ENCODE results near the gene FBN1. TPM values are rescaled to one million over a fixed set of nuclear protein-coding genes. Genes with fewer than 3 reads are reported as not detected.

The FBN1 gene
- total and polyA plus RNA-seq, 2 of the 13 experiments (the other 11 are each of a cell fraction or from before 2014, with no cell fraction given), result 1.5 to 3.0 TPM

DNA sequence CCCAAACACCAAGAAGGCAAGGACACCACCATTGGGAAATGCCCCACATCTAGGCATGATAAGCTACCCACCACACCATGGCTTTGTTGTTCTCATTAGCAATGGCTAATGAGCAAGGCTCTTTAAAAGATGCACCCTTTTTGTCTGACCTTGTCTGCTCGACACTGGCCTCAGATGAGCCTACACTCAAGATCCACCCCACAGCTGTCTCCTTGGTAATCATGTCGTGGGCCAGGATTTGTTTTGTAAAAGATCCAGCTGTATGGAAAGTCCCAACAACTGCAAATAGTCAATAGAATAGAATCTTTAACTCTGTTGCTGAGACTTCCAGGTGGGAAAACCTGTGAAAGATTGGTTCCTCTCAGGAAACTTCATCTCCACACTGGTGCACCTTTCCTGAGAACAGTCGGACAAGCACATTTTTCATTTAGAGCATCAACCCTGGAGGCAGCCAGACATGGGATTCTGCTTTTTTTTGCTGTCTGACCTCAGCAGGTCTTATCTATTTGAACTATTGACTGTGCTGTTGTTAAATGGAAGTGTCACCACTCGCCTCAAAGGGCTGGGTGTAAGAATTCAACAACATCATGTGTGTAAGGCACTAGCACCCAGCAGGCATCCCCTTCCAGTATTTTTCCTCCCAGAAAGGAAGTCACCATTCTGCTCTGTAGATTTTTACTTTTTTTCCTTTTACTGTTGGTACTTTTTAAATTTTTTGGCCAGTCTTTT, 278.8 kb downstream of the FBN1 start:
- POLR2A ChIA-PET, result no interaction called here
- DNase-seq (ENCODE audit: low spot score) (peak; percentile 6), ATAC-seq (no peak), FAIRE-seq (no peak)
- BruUV-seq (replicated peaks), result no TSS peak
- H3K9me3 ChIP-seq (ENCODE audit: low read length), result no peaks in the 10 kb centered on the region
- H3K27ac ChIP-seq (ENCODE audit: extremely low read length, insufficient read depth, low read length), result no peak overlapping the region
- no peaks in the 10 kb centered on the region for H3K4me1 ChIP-seq (ENCODE audit: insufficient read depth, low read length)
- H3K36me3 ChIP-seq (replicated peaks in 1 of 2; ENCODE audit: control insufficient read depth in 1 of 2, insufficient read depth in 2 of 2, low read length in 2 of 2), result no peaks in the 10 kb centered on the region
- no peaks in the 10 kb centered on the region for H3K79me2 ChIP-seq (ENCODE audit: insufficient read depth, low read length)
- no peaks in the 10 kb centered on the region for H4K20me1 ChIP-seq (ENCODE audit: insufficient read depth, low read length)
- H3K9ac ChIP-seq (ENCODE audit: insufficient read depth, low read depth, low read length), result no peak overlapping the region
- in situ Hi-C loops (cut with HindIII; ENCODE audit: extremely low pct_ligation_motif_present, low pct_unique_long_range_greater_than_20kb) (loop anchor here (25.0 kb wide), 1 partner anchor 471 kb away; no protein-coding TSS in a partner anchor), intact Hi-C loops (cut with micrococcal nuclease; ENCODE audit: unreplicated experiment) (loop anchor here (5.0 kb wide), 1 partner anchor 141 kb away; no protein-coding TSS in a partner anchor)
- H2AFZ ChIP-seq (ENCODE audit: low read length), result no peak overlapping the region
- TF ChIP-seq AKAP8 (CRISPR knock-in tag; IDR thresholded peaks at IDR 0.05) (no peak), STAG1 (CRISPR knock-in tag; IDR thresholded peaks at IDR 0.05) (no peak), SIN3B (IDR thresholded peaks at IDR 0.05; ENCODE audit: low read length) (no peak), ZSCAN25 (CRISPR knock-in tag; IDR thresholded peaks at IDR 0.05) (no peak)
- TF ChIP-seq, protein P1, sequence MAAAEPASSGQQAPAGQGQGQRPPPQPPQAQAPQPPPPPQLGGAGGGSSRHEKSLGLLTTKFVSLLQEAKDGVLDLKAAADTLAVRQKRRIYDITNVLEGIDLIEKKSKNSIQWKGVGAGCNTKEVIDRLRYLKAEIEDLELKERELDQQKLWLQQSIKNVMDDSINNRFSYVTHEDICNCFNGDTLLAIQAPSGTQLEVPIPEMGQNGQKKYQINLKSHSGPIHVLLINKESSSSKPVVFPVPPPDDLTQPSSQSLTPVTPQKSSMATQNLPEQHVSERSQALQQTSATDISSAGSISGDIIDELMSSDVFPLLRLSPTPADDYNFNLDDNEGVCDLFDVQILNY (CRISPR knock-in tag; conservative IDR thresholded peaks at IDR 0.05), result no peak
- TF ChIP-seq, protein P2, sequence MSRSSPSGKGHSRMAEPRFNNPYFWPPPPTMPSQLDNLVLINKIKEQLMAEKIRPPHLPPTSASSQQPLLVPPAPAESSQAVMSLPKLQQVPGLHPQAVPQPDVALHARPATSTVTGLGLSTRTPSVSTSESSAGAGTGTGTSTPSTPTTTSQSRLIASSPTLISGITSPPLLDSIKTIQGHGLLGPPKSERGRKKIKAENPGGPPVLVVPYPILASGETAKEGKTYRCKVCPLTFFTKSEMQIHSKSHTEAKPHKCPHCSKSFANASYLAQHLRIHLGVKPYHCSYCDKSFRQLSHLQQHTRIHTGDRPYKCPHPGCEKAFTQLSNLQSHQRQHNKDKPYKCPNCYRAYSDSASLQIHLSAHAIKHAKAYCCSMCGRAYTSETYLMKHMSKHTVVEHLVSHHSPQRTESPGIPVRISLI (CRISPR knock-in tag; IDR thresholded peaks at IDR 0.05; ENCODE audit: borderline replicate concordance), result no peak
- TF ChIP-seq, protein P3, sequence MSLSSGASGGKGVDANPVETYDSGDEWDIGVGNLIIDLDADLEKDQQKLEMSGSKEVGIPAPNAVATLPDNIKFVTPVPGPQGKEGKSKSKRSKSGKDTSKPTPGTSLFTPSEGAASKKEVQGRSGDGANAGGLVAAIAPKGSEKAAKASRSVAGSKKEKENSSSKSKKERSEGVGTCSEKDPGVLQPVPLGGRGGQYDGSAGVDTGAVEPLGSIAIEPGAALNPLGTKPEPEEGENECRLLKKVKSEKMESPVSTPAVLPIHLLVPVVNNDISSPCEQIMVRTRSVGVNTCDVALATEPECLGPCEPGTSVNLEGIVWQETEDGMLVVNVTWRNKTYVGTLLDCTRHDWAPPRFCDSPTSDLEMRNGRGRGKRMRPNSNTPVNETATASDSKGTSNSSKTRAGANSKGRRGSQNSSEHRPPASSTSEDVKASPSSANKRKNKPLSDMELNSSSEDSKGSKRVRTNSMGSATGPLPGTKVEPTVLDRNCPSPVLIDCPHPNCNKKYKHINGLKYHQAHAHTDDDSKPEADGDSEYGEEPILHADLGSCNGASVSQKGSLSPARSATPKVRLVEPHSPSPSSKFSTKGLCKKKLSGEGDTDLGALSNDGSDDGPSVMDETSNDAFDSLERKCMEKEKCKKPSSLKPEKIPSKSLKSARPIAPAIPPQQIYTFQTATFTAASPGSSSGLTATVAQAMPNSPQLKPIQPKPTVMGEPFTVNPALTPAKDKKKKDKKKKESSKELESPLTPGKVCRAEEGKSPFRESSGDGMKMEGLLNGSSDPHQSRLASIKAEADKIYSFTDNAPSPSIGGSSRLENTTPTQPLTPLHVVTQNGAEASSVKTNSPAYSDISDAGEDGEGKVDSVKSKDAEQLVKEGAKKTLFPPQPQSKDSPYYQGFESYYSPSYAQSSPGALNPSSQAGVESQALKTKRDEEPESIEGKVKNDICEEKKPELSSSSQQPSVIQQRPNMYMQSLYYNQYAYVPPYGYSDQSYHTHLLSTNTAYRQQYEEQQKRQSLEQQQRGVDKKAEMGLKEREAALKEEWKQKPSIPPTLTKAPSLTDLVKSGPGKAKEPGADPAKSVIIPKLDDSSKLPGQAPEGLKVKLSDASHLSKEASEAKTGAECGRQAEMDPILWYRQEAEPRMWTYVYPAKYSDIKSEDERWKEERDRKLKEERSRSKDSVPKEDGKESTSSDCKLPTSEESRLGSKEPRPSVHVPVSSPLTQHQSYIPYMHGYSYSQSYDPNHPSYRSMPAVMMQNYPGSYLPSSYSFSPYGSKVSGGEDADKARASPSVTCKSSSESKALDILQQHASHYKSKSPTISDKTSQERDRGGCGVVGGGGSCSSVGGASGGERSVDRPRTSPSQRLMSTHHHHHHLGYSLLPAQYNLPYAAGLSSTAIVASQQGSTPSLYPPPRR (CRISPR knock-in tag; IDR thresholded peaks at IDR 0.05; ENCODE audit: borderline replicate concordance), result no peak
- CTCF ChIA-PET (ENCODE audit: low intra/inter-chr PET ratio, low total read pairs), result no interaction called here
- H3K4me3 ChIP-seq (replicated peaks in 1 of 3; ENCODE audit: insufficient read depth in 1 of 3, low read depth in 2 of 3, low read length in 3 of 3), result no peak overlapping the region
- H3K4me2 ChIP-seq (ENCODE audit: low read depth, low read length), result no peak overlapping the region
- 9% methylated on average over 4 of the region's 4 CpGs for WGBS (ENCODE audit: low lambda C conversion rate)
- H3K27me3 ChIP-seq (ENCODE audit: control insufficient read depth in 1 of 2, insufficient read depth in 2 of 2, low read length in 2 of 2), result no peaks in the 10 kb centered on the region
